Activated CD8-positive, alpha-beta memory T cell treated with anti-CD3 and anti-CD28 coated beads, Interleukin-2, amount 50 U/mL, for 1 hour (primary cell): ENCODE data around the gene ENKD1.
"Not testable (repeated sequence)": the region's sequence is repeated elsewhere in the genome, so short reads cannot be mapped to it uniquely, and the experiment has no call there.

Experiments
- DNase-seq: peaks from one replicate; pipeline ENCODE4 v3.0.0-alpha.2; 2020; ENCODE audit errors: extremely low read depth

The ENKD1 gene, protein sequence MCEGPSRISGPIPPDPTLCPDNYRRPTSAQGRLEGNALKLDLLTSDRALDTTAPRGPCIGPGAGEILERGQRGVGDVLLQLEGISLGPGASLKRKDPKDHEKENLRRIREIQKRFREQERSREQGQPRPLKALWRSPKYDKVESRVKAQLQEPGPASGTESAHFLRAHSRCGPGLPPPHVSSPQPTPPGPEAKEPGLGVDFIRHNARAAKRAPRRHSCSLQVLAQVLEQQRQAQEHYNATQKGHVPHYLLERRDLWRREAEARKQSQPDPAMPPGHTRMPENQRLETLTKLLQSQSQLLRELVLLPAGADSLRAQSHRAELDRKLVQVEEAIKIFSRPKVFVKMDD

DNA sequence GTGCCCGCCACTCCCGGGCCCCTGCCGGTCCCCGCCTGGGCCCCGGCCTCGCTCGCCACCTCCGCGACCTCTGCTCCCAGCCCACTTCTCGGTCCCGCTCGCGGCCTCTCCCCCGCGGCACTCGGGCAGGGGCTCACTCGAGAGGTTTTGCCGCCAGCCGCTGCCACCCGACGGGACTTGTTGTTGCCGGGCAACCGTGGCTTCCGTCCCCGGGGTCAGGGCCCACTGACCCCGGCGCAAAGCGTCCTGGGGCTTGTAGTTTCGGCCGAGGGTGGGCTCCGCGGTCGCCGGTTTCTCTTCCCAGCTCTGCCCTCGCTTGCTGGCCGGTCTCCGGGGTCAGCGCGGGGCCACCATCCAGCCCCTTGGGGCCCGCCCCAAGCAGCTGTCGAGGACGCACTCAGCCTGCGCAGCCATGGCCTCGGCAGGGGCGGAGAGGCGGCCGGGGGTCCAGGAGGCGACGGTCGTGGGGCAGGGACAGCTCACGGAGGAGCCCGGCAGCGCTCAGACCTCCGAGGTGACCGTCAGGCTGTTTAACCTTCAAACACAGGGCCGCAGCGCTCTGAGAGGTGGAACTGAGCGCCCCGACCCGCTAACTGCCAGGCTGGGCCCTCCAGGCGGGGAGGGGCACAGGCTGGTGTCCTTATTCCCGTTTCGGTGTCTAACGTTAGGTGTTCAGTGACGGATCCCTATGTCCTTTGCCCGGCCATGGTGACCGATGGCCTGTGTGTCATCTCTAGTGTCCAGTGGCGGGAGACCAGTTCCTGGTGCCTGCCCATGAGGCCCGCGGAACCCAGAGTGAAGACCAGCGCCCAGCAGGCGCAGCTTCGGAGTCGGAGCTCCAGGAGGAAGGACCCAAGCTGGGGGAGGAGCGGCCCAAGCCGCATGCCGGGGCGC lies at the start of gene ENKD1, which contains the start of gene C16orf86:
Gene ENKD1 (minus strand): TSS at position 192 of the 894 bp plus-strand sequence. CDS start 308 bp downstream, outside the sequence.
Gene C16orf86 (plus strand): TSS at position 256 of the 894 bp plus-strand sequence. CDS start 157 bp downstream, at position 413.
- DNase-seq = peak; percentile 60

DNA sequence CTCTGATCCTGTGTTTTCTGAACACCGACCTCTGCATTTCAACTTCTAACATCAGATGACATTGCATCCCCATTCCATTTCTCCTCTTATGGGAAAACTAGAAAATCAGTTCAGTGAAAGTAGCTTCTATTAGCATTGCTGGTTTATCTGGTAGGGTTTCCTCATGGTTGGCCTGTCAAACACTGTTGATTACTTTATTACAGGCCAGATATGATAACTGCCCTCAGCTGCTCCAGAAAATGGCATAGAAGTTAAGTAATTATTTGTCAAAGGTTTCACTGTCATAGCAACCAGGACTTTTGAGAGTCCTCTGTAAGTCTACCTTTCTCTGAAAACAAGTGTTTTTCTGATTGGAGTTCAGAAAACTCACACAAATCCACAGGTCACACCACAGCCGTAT lies 49.5 kb upstream of the ENKD1 start:
- DNase-seq = no peak

DNA sequence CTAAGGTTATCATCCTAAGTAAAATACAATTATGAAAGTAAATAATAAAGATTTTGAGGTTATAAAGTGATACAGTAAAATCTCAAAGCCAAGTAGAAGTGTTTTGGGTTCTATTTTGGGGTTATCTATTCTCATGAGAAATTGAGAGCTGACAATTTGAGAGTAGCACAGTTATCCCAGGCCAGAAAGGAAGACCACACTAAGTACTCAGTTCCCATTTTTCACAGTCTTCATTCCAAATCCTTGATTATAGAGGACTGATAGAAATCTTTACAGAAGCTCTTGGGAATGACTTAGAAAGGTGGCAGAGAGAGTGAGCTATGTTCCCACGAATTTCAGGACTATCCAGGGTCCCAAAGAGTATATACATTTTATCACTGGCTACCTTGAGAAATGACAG lies 48.0 kb upstream of the ENKD1 start:
- DNase-seq = no peak

DNA sequence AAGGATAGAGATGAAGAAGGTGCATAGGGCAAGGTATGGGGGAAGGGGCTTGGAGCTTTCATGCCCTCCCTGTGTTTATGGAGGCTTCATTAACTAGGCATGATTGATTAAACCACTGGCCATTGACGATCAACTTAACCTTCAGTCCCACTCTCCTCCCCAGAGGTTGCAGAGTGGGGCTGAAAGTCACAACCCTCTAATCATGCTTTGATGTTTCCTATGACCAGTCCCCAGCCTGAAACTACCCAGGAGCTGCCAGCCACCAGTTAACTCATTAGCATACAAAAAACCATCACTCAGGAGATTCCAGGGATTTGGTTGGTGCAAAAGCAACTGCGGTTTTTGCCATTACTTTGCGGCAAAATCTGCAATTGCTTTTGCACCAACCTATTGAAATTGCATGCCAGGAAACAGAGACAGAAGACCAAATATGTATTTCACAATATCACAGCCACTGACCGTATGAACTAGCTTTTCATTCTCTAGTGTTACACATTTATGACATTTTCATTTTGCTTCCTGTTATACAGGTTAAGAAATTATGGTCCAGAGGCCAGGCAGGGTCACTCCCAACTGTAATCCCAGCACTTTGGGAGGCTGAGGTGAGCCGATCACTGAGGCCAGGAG lies 47.2 kb upstream of the ENKD1 start:
- DNase-seq = no peak

DNA sequence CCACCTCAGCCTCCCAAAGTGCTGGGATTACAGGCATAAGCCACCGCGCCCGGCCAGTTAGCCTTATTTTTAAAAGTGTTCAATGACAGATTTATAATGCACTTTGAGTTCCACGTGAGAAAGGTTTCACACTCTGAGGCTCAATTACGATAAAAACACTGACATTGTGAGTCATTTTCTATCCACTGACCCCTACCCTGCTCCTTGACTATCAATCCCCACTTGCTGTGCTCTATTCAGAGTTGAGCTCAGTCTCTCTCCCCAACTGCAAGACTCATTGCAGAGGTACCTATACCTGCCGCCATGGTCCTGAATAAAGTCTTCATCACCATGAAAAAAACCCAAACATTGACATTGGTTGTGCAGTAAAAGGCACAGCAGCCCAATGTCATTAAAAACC lies 44.1 kb upstream of the ENKD1 start:
- DNase-seq = no peak

DNA sequence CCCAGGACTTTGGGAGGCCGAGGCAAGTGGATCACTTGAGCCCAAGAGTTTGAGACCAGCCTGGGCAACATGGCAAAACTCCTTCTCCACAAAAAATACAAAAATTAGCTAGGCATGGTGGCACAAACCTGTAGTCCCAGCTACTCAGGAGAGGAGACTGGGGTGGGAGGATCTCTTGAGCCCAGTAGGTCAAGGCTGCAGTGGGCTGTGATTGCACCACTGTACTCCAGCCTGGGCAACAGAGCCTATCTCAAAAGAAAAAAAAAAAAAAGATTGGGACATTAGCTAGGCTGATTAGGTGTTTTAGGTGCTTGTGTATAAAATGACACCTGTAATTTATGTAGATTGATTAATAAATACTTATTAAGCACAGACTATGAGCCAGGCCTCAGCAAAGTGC lies 42.5 kb upstream of the ENKD1 start:
- DNase-seq = no peak

DNA sequence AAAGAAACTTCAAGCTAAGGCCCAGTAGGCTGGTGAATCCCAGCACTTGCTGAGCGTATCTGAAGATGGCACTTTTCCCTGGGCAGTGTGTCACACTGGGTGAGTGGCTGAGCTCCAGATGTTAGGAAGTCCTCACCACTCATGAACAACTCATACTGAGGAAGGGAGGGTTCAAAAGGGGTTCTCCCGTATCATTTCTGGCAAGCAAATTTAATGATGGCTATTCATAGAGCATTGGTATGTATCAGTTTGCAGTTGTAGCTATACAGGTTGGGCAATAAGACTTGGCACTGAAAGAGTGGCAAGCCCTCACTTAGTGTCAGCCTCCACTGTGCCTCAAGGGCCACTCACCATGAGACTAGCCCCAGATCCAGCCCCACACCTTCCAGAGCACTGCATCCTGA lies 41.8 kb upstream of the ENKD1 start:
- DNase-seq = no peak

DNA sequence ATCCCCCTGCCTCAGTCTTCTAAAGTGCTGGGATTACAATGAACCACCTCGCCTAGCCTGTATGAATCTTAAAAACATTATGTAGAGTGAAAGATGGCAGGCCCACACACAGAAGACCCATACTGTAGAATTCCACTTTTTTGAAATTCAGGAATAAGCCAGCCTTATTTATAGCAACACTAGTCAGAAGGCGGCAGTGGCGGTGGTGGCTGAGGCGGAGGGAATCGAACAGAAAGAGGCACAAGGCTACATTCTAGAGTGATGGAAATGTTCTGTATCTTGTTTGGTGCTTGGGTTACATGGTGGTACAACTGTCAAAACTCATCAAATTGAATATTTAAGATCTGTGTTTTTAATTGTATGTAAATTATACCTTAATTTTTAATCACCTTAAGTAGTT lies 41.2 kb upstream of the ENKD1 start:
- no peak for DNase-seq

DNA sequence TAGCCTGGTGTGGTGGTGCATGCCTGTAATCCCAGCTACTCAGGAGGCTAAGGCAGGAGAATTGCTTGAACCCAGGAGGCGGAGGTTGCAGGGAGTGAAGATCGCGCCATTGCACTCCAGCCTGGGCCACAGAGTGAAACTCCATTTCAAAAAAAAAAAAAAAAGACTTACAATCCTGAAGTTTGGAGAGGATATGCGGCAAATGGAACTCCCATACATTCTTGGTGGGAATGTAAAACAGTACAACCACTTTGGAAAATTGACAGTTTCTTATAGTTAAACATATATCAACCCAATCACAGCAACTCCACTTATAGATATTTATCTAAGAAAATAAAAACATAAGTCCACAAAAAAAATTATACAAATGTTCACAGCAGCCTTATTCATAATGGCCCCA lies 40.7 kb upstream of the ENKD1 start:
- no peak for DNase-seq

DNA sequence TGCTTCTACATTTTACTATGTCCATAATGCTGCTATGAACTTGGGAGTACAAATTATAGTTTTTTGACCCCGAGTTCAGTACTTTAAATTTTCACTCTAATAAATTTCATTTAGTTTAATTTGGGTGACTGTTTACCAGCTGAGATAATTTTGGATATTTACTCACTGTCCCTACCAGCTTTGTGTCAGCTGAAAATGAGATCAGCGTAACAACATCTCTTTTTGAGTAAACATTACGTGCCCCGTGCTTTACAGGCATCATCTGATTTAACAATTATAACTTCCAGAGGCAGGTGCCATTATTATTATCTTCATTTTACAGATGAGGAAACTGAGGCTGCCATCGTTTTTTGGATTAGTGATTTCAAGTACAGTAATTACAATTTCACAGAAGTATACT lies 37.6 kb upstream of the ENKD1 start:
- no peak for DNase-seq

DNA sequence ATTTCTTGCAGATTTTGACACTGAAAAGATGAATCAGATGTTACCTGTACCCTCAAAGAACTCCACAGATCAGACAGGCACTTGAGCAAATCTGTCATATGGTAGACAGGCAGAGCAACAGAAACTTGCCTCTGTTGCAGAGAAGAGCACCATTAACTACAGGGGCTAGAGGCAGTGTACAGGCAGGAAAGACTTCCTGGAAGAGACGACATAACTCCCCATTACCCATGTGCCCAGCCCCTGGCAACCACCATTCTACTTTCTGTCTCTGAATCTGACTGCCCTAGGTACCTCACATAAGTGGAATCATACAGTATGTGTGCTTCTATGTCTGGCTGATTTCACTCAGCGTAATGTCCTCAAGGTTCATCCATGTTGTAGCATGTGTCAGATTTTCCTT lies 37.1 kb upstream of the ENKD1 start:
- no peak for DNase-seq

DNA sequence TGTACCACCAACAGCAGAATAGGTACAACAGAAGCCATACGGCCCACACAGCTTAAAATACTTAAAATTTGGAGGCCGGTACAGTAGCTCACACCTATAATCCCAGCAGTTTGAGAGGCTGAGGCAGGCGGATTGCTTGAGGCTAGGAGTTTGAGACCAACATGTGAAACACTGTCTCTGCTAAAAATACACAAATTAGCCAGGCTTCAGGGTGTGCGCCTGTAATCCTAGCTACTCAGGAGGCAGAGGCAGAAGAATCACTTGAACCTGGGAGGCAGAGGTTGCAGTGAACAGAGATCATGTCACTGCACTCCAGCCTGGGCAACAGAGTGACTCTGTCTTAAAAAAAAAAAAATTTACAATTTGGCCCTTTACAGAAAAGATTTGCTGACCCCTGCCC lies 35.6 kb upstream of the ENKD1 start:
- DNase-seq = no peak

DNA sequence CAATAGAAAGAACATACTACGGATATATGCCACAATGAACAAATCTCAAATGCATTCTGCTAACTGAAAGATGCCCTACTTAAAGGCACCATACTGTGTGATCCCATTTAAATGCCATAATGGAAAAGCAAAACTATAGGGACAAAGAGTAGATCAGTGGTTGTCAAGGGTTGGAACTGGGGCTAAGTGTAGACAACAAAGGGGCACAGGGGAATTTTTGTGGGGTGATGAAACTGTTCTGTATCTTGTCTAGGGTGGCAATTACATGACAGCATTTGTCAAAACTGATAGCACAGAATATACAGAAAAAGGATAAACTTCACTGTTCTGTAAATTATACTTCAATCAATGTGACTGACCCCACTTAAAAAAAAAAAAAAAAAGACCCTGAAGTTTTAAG lies 34.9 kb upstream of the ENKD1 start:
- no peak for DNase-seq

DNA sequence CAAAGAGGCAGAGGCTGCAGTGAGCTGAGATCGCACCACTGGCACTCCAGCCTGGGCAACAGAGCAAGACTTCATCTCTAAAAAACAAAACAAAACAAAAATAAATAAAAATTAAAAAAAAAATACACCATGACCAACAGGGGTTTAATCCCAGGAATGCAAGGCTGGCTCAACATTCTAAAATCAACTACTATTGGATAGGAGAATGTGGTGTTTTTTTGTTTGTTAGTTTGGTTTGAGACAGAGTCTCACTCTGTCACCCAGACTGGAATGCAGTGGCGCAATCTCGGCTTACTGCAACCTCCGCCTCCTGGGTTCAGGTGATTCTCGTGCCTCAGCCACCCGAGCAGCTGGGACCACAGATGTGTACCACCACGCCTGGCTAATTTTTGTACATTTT lies 32.7 kb upstream of the ENKD1 start:
- no peak for DNase-seq

DNA sequence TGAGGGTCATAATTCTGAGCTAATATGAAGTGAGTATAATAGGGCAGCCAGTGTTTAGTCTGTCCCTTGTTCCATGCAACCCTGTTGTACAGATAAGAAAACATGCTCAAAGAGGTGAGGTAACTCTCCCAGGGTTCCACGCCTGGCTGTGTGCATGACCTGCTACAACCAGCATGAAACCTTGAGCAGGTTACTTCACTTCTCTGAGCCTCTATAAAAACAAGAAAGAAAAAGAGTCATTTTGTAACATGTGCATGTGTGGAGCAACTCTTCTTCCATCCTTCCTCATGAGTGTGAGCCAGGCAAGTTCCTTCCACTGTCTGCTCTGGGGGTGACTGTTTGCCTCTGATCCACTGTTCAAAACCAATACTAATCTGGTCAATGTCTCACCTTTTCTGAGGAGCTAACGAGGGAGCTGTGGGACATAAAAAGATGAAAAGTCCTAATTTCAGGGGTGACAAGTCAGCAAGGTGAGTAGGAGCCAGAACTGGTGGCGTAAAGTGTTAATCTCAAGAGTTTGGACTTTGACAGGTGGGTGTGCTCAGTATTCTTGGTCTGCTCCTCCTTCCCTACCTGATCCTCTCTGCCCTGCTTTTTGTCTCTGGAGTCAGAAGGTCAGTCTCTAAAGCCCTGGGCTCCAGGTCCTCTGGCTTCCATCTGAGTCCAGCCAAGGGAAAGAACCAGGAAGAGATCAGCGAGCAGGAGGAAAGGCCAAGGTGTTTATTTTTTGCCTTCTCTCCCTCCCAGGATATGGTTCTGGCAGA lies 31.1 kb upstream of the ENKD1 start:
- no peak for DNase-seq

DNA sequence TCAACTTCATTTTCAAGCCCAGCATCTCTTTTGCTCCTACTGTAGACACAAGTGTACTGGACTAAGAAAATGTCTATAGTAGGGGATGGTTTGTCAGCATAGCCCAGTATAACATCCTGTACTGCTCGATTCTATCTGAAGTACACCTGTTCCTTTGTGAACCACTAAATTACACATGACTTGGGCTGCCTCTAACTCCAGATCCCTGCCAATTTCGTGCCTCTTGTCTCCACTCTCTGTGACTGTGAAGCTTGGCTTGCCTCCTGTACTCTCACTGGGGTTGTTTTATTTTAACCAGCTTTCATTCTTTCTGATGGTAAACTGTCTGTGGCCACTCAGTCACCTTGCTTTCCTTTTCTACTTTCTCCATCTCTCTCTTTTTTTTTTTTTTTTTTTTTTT lies 28.1 kb upstream of the ENKD1 start:
- DNase-seq = no peak

DNA sequence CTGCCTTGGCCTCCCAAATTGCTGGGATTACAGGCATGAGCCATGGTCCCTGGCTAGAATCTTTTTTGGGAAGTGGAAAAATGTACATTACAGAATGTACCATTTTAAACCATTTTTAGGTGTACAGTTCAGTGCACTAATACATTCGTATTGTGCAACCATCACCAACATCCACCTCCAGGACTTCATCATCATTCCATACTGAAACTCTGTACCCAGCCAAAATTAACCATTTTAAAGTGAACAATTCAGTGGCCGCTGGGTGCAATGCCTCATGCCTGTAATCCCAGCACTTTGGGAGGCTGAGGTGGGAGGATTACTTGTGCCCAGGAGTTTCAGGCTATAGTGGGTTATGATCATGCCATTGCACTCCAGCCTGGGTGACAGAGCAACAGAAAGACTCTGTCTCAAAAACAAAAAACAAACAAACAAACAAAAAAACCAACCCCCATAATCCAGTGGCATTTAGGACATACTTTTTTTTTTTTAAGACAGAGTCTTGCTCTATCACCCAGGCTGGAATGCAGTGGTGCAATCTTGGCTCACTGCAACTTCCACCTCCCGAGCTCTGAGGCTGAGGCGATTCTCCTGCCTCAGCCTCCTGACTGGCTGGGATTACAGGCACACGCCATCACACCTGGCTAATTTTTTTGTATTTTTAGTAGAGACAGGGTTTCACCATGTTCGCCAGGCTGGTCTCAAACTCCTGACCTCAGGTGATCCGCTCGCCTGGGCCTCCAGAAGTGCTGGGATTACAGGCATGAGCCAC lies 27.2 kb upstream of the ENKD1 start:
- not testable (repeated sequence) for DNase-seq

DNA sequence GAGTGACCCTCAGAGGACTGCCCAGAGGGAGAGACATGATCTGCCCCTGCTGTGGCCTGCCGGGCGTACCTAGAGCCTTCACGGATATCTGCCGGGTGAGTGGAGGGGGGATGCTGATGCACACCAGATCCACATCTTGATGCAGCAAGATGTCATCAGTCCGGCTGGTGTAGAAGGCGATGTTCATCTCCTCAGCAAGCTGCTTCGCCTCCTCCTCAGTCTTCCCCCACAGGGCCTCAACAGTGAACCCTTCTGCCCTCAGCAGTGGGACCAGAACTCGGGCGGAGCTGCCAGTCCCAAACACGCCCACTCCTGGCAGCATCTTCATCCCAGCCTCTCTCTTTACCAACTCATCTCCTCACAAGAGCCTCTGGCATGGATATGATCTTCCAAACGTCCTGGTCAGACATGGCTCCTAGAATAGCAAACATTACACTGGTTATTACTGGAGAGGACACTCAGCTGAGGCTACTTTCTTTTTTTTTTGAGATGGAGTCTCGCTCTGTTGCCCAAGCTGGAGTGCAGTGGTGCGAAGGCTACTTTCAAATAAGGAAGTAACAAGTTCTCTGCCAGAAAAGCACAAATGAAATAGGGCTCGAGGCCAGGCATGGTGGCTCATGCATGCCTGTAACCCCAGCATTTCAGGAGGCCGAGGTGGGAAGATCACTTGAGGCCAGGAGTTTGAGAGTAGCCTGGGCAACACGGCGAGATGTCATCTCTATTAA lies 19.0 kb upstream of the ENKD1 start:
- DNase-seq = no peak

DNA sequence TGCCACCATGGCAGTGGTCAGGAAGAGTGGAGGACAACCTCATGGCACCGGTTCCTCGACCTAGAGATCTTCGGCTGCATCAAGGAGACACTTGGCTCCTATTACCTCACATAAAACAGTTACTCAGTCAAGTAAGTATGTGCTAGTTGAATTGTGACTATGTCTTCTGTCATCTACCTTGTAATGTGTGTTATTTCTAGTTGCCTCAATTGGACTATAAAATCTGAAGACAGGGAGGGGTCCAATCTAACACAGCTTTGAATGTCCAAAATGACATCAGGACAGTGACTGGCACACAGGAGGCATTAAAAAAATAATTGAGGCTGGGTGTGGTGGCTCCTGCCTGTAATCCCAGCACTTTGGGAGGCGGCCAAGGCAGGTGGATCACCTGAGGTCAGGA lies 17.2 kb upstream of the ENKD1 start:
- no peak for DNase-seq
